ENCODE measurements around the gene EIF3J.
A peak's percentile ranks its signal among the peaks of the same experiment; 100 is the strongest.
"Not testable (repeated sequence)": the region's sequence is repeated elsewhere in the genome, so short reads cannot be mapped to it uniquely, and the experiment has no call there.

EIF3J gene, protein sequence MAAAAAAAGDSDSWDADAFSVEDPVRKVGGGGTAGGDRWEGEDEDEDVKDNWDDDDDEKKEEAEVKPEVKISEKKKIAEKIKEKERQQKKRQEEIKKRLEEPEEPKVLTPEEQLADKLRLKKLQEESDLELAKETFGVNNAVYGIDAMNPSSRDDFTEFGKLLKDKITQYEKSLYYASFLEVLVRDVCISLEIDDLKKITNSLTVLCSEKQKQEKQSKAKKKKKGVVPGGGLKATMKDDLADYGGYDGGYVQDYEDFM

DNA sequence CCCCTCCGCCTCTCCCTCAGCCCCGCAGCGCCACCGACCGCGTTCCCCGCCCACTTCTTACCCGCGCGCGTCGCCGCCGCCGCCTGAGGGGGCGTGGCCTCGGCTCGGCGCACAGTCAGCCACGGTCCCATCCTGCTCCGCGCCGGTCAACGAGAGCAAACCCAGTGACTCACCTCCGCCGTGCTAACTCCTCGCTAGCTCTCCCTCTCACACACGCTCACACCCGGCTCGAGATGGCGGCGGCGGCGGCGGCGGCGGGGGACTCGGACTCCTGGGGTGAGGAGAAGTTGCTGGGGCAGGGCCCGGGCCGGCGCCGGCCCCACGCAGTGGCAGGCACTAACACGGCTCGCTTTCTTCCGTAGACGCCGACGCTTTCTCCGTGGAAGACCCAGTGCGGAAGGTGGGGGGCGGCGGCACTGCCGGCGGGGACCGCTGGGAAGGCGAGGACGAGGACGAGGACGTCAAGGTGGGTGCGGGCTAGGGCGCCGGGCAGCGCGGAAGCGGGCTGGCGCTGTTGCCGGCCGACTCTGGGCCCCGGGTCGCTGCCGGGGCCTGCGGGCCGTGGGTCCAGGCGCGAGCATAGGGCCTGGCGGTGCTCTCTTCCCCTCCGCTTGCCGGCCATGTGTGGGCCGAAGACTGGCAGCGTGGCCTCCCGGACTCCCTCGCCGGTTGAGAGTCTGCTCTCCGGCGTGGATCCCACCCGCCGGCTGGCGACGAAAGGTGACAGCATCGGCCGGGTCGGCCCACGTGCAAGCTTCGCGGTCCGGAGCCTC, at the start of gene EIF3J:
EIF3J (plus strand) TSS at position 186 of the 773 bp plus-strand sequence; CDS start at position 234, 48 bp downstream.
- DNase-seq: peak; percentile 98

DNA sequence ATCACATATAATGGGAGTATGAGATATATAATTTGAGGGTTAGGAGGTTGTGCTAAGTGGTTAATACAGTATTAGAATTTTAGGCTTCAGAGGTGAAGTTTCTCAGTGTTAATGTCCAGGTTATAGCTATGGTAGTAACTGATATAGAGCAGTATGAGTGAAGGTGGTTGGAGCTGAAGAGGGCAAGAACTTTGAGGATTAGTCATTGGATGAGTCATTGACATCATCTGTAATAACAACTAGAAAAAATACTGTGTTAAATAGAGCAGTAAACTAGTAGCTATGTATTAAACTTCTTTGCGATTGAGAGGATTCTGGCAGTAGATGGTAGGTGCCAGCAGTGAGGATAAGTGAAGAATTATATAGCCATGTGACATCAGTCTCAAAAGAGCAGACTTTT, 47.5 kb upstream of the EIF3J start:
- DNase-seq: no peak

DNA sequence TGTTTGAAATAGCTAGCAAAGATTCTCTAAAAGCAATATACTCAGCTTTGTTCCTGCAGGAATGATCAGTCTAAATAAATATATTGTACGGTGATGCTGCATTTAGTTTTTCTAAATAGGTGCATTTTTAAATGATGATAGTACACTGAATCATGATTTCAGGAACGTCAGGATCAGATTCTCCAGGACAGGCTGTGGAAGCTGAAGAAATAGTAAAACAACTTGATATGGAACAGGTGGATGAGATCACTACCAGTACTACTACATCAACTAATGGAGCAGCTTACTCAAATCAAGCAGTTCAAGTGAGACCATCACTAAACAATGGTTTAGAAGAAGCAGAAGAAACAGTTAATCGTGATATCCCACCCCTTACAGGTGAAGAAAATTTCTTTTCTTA, 46.3 kb upstream of the EIF3J start:
- DNase-seq: no peak

DNA sequence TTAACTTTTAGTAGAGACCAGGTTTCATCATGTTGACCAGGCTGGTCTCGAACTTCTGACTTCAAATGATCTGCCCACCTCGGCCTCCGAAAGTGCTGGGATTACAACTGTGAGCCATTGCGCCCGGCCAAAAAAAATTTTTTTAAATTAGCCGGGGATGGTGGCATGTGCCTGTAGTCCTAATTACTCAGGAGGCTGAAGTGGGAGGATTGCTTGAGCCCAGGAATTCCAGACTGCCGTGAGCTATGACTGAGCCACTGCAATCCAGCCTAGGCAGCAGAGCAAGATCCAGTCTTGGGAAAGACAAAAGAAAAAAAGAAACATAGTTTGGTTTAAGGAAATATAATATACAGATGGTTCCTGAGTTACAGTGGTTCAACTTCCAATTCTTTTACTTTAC, 44.9 kb upstream of the EIF3J start:
- no peak for DNase-seq

DNA sequence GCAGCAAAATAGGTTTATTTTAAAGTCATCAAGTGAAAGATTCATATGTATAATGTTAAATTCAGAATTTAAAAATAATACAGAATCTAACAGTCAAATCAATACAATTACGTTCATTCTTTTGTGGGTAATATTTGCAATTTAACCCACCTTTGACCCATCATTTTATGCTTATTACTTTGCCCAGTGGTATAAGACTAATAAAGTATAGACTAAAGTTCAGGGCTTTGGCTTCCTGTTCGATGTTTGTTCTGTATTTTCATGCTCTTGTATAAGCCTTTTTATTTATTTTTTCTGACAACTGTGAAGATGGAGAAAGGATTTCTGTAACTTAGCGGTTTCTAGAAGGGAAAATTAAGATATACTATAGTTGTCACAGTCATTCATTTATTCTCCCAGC, 44.3 kb upstream of the EIF3J start:
- no peak for DNase-seq

DNA sequence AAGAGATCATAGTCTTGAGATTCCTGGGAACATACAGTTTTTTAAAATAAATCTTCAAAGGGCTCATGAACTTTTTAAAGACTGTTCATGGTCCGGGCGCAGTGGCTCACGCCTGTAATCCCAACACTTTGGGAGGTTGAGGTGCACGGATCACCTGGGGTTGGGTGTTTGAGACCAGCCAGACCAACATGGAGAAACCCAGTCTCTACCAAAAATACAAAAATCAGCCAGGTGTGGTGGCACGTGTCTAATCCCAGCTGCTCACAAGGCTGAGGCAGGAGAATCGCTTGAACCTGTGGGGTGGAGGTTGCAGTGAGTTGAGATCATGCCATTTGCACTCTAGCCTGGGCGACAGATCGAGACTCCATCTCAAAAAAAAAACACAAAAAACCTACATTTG, 41.4 kb upstream of the EIF3J start:
- DNase-seq: no peak

DNA sequence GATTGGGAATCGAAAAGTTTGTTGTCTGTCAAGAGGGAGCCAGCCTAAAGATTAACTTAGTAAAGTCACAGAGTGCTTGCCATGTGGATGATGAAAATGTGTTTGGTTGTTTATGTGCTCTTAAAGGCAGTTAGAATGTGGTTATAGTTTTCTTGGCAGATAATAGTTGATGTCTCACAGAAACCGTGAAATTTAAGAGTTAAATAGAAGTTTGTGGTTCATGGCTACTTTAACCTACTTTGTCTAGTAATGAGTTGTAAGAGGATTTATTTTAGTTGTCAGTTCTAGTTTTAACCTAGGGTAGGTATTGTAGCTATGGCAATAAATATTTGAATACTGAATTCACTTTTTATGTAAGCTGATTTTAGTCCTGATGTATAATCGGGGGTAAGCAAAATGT, 36.4 kb upstream of the EIF3J start:
- DNase-seq: no peak

DNA sequence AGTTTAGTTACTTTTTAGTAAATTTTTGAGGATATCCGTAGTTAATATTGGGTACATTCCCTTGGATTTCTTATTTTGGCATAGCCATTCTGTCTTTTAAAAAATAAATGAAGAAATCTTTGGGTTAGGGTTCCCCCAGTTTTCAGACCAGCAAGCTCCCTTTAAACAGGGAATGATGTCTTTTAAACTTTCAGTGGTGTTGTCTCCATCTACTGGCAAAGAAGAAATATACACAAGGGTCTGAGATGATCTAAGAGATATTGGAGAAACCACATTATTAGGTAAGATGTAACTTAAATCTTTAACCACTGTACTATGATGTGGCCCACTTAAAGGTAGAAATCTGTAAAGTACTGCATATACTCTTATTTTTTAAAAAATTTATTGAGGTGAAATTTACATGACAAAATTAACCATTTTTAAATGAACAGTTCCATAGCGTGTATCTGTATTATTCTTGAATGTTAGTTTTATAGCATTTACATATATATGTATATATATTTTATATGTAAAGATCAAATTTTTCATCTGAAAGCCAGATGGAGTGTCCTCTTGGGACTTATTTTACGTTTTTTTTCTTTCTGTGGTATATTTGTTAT, 35.1 kb upstream of the EIF3J start:
- no peak for DNase-seq

DNA sequence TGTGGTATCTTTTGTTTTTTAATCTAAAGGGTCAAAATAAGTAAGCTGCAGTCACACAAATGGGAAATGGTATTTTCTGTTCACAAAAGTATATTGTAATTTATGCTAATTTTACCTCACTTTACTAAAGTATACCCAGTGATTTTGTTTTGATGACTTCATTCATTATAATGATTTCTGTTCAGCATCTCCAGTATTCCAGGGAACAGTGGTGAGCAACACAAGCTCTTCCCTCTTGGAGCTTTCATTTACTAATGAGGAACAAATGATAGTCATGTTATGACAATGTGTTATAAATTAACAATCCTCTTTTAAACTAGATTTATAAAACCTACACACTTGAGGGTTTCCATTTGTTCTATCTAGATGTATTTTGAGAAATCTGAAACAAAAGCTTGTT, 20.5 kb upstream of the EIF3J start:
- DNase-seq: no peak

DNA sequence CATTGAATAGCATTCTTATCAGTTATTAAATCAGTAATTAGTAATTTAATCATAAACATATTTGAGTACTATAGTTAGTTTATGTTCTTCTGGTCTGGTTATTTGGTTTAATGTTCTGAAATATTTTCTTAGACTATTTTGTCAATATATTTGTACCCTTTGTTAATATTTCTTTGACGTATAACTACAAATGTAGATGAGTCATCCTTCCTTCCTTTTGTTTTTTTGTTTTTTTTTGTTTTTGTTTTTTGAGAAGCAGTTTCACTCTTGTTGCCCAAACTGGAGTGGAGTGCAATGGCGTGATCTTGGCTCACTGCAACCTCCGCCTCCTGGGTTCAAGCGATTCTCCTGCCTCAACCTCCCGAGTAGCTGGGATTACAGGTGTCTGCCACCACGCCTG, 17.4 kb upstream of the EIF3J start:
- DNase-seq: no peak

DNA sequence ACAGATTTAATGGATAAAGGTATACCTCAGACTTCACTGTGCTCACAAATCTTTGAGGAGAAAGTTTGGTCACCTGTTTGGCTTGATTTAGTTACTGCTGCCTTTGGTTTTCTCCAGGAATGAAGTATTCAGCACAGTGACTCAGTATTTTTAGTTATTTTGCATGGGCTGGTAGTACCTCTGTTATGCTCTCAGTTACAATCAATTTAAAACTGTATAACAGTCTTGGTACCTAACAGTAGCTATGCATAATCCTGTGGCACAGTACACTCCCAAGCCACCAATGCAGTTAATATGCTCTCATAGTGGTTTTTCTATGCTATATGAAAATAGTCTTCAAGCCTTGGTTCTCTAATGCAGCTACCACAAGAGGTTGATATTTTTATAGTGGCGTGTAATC, 11.9 kb upstream of the EIF3J start:
- DNase-seq: no peak

DNA sequence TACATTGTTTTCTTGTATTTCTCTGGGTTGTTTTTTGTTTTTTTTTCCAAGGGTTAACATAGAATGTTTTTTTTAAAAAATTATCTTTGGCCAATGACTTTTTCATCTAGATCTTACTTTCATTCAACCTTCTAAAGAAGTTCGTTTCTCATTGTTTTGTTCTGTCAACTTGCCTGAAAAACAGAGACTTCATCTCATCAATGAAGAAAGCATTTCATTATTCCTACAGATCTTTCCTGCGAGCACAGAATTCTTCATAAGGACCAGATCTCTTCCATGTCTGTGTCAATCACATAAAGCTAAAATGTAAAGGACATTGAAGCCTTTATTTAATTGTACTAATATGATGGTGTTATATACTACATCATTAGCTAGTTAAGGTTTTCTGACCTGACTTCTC, 9.7 kb upstream of the EIF3J start:
- no peak for DNase-seq

DNA sequence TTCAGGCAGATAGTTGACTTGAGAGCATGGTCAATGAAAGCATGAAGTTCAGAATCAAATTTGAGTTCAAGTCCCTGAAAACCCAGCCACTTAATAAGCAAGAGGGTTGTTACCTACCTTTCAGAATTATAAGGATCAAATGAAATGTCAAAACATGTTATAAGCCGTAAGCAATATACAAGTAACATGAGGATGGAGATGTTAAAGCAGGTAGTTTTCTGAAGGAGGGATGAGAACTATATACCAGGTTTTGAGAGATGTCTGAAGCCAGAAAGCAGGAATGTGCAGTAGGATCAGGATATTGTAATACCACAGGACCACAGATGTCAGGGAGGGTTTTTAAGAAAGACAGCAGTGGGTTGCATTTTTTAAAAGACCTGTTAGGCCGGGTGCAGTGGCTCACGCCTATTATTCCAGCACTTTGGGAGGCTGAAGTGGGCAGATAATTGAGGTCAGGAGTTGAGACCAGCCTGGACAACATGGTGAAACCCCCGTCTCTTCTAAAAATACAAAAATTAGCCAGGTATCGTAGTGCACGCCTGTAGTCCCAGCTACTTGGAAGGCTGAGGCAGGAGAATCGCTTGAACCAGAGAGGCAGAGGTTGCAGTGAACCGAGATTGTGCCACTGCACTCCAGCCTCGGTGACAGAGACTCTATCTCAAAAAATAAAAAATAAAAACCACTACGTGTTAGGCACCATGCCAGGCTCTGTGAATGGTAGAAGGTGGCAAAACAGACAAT, 6.9 kb upstream of the EIF3J start:
- no peak for DNase-seq

DNA sequence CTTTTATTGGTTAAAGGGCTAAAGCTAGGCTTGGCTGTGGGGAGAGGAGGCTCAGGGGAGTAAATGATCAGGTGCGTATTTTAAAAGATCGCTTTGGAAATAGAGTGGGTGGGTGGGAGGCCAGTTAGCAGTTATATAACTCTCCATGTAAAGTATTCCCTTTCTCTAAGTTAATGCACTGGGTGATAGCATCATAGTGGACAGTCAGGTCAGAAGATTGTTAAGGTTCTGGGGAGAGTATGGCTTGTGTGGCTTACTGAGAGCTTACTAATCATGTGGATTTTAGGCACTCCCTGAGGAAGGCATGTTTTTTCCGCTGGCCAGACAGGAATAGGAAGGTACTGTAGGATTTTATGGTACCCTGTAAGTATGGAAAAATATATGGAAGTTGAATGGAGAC, 6.3 kb upstream of the EIF3J start:
- DNase-seq: no peak

DNA sequence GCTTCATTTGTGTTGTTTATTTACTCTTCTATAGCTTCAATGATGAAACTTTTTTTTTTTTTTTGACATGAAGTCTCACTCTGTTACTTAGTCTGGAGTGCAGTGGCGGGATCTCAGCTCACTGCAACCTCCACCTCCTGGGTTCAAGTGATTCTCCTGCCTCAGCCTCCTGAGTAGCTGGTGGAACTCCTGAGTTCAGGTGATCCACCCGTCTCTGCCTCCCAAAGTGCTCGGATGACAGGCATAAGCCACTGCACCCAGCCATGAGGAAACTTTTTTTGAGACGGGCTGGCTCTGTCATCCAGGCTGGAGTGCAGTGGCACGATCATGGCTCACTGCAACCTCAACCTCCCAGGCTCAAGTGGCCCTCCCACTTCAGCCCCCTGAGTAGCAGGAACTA, 4.7 kb upstream of the EIF3J start:
- DNase-seq: not testable (repeated sequence)

DNA sequence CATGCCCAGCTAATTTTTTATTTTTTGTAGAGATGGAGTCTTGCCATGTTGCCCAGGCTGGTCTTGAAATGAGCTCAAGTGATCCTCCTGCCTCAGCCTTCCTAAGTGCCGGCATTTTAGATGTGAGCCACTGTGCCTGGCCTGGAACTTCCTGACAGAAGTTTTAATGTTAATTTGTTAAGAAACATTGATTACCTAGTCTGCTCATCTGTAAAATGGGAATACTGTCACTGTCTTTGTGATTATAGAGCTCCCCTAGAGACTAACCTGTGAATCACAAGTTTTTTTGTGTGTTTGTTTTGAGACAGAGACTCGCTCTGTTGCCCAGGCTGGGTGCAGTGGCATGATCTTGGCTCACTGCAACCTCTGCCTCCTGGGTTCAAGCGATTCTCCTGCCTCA, 4.3 kb upstream of the EIF3J start:
- DNase-seq: no peak

DNA sequence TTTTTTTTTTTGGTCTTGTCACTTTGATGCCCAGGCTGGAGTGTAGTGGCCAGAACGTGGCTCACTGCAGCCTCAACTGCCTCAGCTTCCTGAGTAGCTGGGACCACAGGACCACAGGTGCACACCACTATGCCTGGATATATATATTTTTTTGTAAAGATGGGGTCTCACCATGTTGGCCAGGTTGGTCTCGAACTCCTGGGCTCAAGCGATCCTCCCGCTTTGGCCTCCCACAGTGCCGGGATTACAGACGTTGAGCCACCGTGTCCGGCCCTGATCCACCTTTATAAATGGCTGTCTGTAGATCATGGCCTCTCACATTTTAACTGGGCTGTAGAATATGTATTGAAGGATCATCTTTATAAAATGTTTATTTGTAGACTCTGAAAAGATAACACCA, 1.9 kb upstream of the EIF3J start:
- DNase-seq: no peak

DNA sequence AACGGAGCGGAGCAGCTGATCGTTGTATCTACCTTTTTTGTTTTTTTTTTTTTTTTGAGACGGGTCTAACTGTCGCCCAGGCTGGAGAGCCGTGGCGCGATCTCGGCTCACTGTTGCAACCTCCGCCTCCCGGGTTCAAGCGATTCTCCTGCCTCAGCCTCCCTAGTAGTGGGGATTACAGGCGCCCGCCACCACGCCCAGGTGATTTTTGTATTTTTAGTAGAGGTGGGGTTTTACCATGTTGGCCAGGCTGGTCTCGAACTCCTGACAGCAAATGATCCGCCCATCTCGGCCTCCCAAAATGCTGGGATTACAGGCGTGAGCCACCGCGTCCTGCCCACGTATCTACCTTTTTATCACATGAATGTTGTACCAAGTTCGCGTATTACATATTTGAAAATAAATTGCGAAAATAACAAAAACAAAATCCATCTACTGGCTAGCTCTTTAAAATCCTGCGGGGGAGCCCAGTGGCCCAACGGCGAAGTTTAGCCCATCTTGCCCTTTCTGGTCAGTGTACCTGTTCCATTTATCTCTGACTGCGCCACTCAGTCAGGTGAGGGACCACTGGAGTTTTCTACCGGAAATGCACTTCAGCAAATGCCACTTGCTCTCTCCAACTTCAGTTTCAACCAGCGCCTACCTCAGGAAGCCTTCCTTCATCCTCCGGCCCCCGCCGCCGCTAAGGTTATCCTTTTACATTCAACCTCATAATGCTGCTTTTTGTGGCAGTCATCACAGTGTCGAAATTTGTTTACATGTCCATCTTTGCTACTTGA, 1.2 kb upstream of the EIF3J start:
- DNase-seq: no peak

DNA sequence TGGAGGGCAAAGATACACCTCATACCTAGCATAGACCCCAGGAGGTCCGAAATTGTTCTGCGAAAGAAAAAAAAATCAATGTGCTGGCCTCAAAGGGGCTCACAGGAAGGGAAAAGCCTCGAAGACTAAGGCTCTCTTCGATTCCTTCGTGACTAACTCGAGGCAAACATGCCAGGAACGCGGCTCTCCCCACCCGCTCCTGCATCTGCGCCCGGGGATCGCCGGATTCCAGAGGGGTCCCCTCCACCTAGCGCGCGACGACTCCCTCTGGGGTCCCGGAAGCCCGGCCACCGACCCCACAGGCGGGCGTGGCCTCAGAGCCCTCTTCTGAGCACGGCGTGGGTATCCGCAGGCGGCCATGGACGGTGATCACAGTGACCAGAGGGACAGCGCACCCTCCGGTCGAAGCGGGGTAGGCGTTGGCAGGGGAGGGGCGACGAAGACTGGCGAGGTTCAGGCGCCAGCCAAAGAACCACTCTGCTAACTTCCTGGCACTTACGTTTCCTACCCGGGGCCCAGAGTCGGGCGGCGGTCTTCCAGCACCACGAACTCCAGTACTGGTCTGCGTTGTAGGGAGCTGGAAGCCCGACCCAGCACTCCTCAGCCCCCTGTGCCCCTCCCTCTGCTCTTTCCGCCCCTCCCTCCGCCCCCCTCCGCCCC, 515 bp upstream of the EIF3J start:
- no peak for DNase-seq

DNA sequence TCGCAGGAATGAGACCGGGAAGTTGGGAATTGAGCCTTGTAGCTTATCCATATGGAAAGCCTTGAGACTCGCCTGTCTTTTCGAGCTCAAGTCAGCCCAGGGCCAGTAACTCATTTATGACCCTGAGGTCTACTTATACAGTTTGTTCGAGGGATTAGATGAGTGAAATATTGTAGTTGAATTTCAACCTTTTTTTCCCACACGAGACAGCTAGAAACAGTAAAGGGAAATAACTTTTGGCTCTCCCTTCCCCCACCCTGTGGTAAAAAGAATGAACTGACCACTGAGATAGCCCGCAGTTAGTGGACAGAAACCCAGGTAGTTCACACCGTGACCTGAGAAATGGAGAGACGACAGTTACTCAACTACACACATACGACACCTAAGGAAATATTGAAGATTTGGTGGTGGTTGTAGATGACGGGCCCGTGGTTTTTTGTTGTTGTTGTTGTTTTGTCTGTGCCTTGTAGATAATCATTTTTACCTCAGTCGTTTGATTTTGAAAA, 841 bp downstream of the EIF3J start:
- DNase-seq: no peak

DNA sequence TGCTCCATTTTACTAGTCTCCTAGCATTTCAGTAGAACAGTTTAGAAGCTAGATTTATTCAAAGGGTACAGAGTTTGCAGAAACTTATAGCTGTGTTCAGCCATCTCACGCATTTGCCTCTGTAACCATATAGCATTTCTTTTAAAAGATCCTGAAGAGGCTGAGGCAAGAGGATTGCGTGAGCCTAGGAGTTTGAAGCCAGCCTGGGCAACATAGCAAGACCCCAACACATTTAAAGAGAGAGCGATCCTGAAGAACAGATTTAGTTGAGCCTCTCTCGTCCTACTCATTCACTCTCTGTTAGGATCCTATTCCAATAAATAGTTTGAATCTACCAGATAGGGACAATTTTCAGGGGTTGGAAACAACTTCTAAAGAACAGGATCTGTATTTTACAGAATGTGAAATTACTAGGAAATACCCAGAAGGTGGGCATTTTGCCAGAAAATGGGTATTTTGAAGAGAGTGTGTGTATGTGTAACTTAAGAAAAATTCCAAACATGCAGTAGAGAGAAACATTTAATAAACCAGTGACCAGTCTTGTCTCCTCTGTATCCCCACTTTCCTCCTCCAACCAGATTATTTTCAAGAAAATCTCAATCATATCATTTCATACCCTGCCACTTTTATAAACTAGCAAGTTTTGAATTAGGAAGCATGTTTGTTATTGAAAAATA, 4.5 kb downstream of the EIF3J start:
- DNase-seq: no peak
